HG02678 (cell line): ENCODE measurements around the gene ARID1B.

Source experiments
- ATAC-seq: cut with Tn5 transposase; IDR thresholded peaks from one replicate; pipeline ENCODE4 v1.9.1; 2021; ENCODE audit warnings: mild to moderate bottlenecking, moderate library complexity; ENCODE audit not compliant: unreplicated experiment

The ARID1B gene

GRCh38 chr6:157168471-157168870 is 391.3 kb downstream of the ARID1B start:
- ATAC-seq, result no peak

GRCh38 chr6:157169226-157169625 is 392.0 kb downstream of the ARID1B start:
- ATAC-seq, result no peak

GRCh38 chr6:157169656-157170055 is 392.5 kb downstream of the ARID1B start:
- ATAC-seq, result no peak

- ATAC-seq, result no peak
Observed at GRCh38 chr6:157170535-157170934, 393.4 kb downstream of the ARID1B start.

DNA sequence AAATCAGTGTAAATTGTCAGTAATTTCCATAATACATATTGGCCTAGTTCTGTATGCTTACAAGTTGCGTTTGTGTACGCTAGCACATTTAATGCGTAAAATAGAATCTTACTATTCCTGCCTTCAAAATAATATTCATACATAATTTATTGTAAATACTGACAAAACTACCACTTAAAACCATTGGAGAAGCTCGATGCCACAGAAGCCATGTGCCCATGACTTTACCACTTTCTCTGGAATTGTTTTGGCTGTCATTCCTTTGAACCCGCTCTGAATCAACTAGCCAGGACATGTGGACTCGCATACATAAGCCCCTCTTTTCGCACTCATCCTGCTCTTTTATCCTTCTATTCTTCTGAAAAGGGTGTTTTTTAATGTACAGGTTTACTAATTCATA is 394.6 kb downstream of the ARID1B start:
- no peak for ATAC-seq

GRCh38 chr6:157172231-157172701 is 395.1 kb downstream of the ARID1B start:
- ATAC-seq, result no peak

DNA sequence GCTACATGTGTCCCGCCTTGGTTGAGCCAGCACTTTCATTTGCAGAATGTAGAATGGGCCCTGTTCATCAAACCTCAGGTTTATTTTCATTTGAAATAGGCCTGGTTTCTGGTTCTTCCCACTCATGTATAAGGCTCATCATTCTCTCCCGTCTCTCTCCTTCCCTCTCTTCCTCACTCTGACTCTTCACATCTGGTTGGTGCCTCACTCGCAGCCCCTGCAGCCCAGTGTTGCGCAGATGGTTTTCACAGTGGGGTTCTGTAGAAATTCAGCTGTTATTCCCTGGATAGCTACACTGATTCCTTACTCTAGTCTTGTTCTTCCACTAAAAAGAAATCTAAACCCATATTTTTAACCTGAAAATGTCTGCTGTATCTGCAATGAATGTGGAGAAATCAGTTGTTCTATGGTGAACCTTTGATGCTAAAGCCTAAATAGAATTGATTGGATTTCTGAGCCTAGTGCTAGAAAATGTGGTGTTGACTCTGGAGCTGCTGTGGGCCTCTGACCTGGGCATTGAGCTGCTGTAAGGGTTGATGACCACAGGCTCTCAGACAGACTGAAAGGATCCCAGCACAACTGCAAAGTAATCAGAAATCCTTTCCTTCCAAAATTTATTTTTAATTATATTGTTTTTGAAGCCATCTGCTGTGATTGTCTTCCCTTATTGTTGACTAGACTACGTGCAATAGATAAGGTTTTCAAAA is 395.8 kb downstream of the ARID1B start:
- ATAC-seq, result no peak

GRCh38 chr6:157173776-157174175 is 396.6 kb downstream of the ARID1B start:
- no peak for ATAC-seq

DNA sequence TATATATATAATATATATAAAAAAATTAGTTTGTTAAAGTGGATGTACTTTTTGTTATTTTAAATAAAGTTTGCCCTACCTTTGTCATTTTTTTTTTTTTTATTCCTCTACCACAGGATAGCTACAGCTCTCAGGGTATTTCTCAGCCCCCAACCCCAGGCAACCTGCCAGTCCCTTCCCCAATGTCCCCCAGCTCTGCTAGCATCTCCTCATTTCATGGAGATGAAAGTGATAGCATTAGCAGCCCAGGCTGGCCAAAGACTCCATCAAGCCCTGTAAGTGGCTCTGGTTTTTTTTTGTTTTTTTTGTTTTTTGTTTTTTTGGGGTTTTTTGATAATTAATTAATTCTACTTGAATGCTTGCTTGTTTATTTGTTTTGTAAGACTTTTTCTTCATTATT is 397.6 kb downstream of the ARID1B start:
- no peak for ATAC-seq

DNA sequence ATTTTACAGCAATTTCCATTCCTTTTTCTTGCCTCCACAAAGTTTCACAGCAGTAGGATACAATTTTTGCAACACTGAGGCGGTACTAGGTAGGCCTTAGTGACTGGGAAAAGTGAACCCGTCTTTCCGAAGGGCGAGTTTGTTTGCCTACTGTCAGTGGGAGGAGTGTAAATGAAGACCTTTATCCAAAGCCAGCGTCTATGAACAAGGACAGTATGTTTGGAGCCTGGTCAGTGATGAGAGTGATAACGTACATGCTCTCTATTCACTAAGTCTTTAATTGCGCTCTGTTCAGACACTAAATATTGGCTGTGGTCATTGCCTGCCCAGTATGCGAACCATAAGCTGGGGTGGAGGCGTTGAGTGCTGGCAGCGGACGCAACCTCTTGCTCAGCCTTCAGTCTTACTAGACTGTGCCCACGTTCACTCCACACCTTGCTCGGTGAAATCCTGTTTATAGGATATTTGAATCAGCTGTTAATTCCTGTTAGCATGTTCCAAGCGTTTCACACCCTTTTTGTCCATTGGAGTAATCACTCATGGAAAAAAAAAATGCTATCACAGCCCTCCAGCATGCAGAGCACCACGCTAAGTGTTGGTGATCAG is 400.7 kb downstream of the ARID1B start:
- ATAC-seq, result no peak

DNA sequence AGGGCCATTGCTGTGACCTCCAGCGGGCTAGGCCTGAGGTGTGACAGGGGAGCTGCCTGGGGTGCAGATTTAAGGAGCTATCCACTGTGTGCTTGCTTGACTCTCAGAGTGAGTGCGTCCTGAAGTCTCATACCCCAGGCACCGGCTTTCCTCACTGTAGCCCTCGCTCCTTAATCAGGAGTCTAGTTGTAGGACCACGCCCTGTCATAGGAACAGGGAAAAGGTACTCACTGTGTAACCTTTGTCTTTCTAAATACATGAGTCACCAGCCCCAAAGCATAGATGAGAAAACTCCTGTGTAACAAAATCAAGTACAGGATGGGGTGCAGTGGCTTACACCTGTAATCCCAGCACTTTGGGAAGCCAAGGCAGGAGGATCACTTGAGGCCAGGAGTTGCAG is 404.5 kb downstream of the ARID1B start:
- no peak for ATAC-seq

DNA sequence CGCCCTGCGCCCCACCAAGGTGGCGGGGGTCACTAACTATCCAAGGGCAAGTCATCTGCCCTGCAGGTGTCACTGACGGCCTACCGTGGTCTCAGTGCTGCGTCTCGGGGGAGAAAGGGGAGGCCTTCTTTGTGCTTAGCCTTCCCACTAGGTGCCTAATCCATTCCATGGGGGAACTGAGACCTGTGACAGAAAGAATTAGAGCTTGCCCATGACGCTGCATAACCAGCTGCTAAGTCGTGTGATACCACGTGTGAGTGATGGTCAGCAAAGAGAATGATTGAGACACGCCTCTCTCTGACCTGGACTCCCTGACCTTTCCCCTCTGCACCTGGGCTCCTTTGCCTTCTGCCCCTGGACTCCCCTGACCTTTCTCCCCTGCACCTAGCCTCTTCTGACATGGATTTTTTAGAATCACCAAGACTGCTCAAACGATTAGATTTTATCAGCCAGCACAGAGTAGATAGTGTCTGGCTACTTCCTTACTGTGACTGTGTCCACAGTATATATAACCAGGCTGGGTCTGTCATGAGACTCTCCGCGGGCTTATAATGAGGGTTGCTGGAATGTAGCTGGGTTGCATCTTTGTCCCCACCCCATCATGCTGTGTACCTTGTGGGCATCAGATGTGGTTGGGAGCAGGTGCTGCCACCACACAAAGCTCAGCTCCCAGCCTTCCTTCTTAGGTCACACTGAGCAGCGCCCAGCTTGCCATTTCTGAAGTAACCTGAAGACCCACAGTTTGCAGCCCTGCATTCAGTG is 405.5 kb downstream of the ARID1B start:
- ATAC-seq, result no peak

GRCh38 chr6:157184202-157185015 is 407.2 kb downstream of the ARID1B start:
- no peak for ATAC-seq

- ATAC-seq, result no peak
Observed at GRCh38 chr6:157185171-157185570, 408.0 kb downstream of the ARID1B start.

DNA sequence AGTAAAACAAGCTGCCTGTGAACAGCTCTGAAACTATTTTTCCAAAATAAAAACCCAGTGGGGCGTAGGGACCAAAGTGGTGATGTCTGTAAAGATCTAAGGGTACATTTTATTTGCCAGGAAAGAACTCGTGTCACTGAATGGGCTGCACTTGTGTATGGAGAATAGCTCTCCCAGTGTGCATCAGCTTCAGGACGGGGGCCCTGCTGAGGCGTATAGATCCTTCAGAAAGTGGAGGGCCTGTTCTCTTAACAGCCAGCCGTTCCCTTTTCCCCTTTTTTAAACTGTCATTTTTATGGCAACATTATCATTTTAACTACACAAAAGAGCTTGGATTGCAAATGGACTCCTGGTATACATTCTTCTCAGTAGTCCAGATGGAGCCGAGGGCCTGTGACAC is 408.8 kb downstream of the ARID1B start:
- no peak for ATAC-seq

- ATAC-seq, result no peak
Observed at GRCh38 chr6:157186785-157187181, 409.6 kb downstream of the ARID1B start.

DNA sequence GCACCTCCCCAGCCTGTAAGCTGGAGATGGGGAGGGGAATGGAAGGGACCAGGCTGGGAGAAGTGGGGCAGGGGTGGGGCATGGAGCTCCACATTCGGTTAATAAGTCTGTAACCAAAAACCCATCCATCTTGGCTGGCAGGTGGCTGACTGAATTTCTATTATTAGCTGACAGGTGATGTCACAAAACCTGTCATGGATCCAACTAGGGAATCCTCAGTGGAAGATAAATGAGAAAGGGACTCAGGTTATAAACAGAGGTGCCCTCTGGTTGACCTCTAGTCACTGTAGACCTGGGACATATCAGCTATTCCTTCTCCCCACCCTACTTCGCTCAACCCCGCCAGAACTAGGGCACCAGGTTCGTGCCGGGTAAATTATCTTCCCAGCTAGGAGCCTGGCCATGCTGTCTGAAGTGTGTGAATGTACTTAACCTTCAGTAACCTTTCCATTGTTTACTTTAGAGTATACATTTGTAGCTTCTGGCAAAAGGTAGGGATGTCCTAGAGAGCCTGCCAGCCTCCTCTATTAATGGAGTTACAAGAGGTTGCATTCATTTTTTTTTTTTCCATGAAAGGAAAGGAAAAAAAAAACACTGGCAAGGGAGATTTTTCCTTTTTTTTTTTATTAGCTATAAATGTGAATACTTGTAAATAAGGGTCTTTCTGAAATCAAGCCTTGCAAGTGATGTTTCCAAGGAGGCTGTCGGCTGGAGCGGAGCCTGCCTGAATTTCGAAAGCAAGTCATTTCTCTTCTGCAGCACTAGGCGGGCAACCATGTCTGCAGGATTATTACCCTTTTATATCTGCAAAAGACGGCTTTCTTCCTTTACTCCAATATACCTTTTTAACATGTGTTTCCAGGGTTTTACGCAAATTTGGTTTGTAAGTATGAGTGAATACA is 410.3 kb downstream of the ARID1B start:
- no peak for ATAC-seq

GRCh38 chr6:157188213-157188612 is 411.0 kb downstream of the ARID1B start:
- no peak for ATAC-seq

GRCh38 chr6:157193443-157193996 is 416.3 kb downstream of the ARID1B start:
- no peak for ATAC-seq

DNA sequence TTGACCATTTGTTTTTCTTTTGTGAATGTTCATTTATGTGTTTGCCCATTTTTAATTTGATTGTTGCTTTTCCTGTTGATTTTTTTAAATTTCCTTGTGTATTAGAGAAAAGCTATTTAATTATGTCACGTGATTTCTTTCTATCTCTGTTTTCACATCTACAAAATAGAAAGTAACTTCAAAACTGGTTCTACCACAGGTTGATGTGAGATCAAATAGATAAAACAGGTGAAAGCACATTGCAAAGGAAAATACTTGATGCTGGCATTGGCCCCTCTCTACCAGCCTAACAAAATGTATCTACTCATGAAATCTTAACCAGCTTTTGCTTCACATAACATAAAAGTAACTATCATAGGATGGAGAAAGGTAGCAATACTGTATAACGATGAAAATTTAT is 416.9 kb downstream of the ARID1B start:
- no peak for ATAC-seq
